Measurements from ENCODE around the gene DIAPH3.
"Not testable (repeated sequence)": the region's sequence is repeated elsewhere in the genome, so short reads cannot be mapped to it uniquely, and the experiment has no call there.

Gene DIAPH3

GRCh38 chr13:60090574-60090973 is 73.2 kb downstream of the DIAPH3 start:
- TF ChIP-seq, protein P1, sequence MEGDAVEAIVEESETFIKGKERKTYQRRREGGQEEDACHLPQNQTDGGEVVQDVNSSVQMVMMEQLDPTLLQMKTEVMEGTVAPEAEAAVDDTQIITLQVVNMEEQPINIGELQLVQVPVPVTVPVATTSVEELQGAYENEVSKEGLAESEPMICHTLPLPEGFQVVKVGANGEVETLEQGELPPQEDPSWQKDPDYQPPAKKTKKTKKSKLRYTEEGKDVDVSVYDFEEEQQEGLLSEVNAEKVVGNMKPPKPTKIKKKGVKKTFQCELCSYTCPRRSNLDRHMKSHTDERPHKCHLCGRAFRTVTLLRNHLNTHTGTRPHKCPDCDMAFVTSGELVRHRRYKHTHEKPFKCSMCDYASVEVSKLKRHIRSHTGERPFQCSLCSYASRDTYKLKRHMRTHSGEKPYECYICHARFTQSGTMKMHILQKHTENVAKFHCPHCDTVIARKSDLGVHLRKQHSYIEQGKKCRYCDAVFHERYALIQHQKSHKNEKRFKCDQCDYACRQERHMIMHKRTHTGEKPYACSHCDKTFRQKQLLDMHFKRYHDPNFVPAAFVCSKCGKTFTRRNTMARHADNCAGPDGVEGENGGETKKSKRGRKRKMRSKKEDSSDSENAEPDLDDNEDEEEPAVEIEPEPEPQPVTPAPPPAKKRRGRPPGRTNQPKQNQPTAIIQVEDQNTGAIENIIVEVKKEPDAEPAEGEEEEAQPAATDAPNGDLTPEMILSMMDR (conservative IDR thresholded peaks at IDR 0.05; ENCODE audit: control insufficient read depth, insufficient read depth, low read depth, low read length): no peak
- DNase-seq (ENCODE audit: low read depth): peak; percentile 44
- no peak overlapping the region for H3K4me3 ChIP-seq (ENCODE audit: control insufficient read depth, low read depth, low read length)

DNA sequence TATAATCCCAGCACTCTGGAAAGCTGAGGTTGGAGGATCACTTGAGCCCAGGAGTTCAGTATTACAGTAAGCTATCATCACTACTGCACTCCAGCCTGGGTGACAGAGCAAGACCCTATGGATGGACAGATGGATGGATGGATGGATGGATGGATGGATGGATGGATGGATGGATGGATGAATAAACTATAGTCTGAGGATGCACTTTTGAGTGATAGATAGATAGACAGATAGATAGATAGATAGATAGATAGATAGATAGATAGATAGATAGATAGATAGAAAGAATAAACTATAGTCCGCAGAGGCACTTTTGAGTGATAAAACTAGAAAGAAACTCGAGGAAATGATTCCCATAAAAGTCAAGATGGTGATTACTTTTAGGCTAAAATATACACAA is 79.9 kb downstream of the DIAPH3 start:
- not testable (repeated sequence) for DNase-seq (ENCODE audit: low read depth); H3K4me3 ChIP-seq (ENCODE audit: control insufficient read depth, low read depth, low read length)

GRCh38 chr13:60080850-60081249 is 82.9 kb downstream of the DIAPH3 start:
- TF ChIP-seq, protein P1 (conservative IDR thresholded peaks at IDR 0.05; ENCODE audit: control insufficient read depth, insufficient read depth, low read depth, low read length): no peak

DNA sequence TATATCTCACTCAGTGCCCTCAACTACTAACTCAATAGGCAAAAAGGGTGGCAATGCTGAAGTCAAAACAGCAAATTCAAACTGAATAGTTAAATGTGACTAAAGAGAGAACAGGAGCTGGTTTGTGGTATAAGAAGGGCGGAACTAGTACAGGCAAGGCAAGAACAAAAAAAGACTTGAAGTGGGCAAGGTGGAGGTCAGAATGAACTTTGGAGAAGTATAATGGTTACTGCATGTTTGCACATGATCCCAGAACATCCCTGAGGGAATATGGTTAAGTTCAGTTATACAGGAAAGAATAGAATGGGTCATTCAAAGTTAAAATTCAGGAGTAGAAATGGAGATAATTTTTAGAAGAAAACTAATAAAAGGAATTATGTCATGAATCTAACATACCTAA is 85.5 kb downstream of the DIAPH3 start:
- DNase-seq (ENCODE audit: low read depth): no peak
- TF ChIP-seq, protein P1 (conservative IDR thresholded peaks at IDR 0.05; ENCODE audit: control insufficient read depth, insufficient read depth, low read depth, low read length): no peak

More at GRCh38 chr13:60080850-60081249, 82.9 kb downstream of the DIAPH3 start:
- H3K4me3 ChIP-seq (ENCODE audit: control insufficient read depth, low read depth, low read length): no peak overlapping the region
- peak; percentile 28 for DNase-seq (ENCODE audit: low read depth)

DNA sequence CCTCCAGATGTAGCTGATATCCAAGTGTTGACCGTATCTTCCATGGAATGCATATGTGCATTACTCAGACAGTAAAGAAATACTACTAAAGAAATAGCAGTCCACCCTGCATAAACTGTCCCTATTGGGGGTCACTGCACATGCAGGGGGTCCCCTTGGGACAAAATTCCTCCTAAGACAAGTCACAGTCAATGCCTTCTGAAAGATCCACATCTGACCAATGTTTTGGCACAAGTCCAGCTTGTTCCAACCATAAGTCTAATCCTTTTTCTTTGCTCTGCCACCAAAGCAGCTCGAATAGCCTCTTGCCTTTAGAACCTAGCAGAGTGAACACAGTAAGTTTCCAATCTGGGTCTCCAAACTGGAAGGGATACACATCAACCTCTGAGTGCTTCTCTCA is 87.9 kb downstream of the DIAPH3 start:
- DNase-seq (ENCODE audit: low read depth): peak; percentile 17
- TF ChIP-seq, protein P1 (conservative IDR thresholded peaks at IDR 0.05; ENCODE audit: control insufficient read depth, insufficient read depth, low read depth, low read length): no peak
- no peak overlapping the region for H3K4me3 ChIP-seq (ENCODE audit: control insufficient read depth, low read depth, low read length)

More for the DNA sequence above, 85.5 kb downstream of the DIAPH3 start:
- H3K4me3 ChIP-seq (ENCODE audit: control insufficient read depth, low read depth, low read length): no peak overlapping the region

DNA sequence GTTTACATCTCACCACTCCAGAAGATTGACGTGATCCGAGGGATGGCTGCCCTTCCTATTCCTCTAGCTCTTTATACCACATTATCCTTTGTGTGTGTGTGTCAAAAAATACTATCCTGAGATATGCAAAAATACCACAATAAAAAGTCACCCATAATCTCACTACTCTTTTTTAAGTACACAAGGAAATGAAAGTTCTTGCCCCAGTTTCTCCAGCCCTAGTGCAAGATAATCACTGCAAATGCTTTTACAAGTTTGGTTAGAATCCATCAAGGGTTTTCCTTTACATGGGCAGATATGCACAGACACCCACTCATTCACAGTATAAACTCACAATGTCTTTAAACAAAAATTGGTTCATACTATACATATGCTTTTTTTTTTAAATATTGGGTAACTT is 89.3 kb downstream of the DIAPH3 start:
- TF ChIP-seq, protein P1 (conservative IDR thresholded peaks at IDR 0.05; ENCODE audit: control insufficient read depth, insufficient read depth, low read depth, low read length): no peak
- H3K4me3 ChIP-seq (ENCODE audit: control insufficient read depth, low read depth, low read length): no peak overlapping the region
- peak; percentile 15 for DNase-seq (ENCODE audit: low read depth)

GRCh38 chr13:60066226-60066625 is 97.5 kb downstream of the DIAPH3 start:
- no peak for DNase-seq (ENCODE audit: low read depth)
- TF ChIP-seq, protein P1 (conservative IDR thresholded peaks at IDR 0.05; ENCODE audit: control insufficient read depth, insufficient read depth, low read depth, low read length): no peak
- no peak overlapping the region for H3K4me3 ChIP-seq (ENCODE audit: control insufficient read depth, low read depth, low read length)
